Measurements from ENCODE around the gene AEBP1.

DNA sequence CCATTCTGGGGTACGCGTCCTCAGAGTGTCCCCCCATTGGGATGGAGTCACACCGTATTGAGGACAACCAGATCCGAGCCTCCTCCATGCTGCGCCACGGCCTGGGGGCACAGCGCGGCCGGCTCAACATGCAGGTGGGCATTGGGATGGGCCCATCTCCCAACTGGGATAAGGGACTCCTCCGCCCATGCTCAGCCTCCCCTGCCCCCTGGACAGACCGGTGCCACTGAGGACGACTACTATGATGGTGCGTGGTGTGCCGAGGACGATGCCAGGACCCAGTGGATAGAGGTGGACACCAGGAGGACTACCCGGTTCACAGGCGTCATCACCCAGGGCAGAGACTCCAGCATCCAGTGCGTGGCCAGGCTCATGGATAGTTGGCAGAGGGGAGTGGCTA, 5.8 kb downstream of the AEBP1 start:
- TF ChIP-seq, protein P1, sequence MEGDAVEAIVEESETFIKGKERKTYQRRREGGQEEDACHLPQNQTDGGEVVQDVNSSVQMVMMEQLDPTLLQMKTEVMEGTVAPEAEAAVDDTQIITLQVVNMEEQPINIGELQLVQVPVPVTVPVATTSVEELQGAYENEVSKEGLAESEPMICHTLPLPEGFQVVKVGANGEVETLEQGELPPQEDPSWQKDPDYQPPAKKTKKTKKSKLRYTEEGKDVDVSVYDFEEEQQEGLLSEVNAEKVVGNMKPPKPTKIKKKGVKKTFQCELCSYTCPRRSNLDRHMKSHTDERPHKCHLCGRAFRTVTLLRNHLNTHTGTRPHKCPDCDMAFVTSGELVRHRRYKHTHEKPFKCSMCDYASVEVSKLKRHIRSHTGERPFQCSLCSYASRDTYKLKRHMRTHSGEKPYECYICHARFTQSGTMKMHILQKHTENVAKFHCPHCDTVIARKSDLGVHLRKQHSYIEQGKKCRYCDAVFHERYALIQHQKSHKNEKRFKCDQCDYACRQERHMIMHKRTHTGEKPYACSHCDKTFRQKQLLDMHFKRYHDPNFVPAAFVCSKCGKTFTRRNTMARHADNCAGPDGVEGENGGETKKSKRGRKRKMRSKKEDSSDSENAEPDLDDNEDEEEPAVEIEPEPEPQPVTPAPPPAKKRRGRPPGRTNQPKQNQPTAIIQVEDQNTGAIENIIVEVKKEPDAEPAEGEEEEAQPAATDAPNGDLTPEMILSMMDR (IDR thresholded peaks at IDR 0.05; ENCODE audit: insufficient read depth, low read depth, low read length): no peak
- TF ChIP-seq EZH2 (IDR thresholded peaks at IDR 0.05; ENCODE audit: insufficient read depth, low read length): no peak

Measured in astrocyte (in vitro differentiated cells and primary cell).